Endothelial cell (in vitro differentiated cells): ENCODE measurements around the gene PDE6B. TPM values are rescaled to one million over a fixed set of nuclear protein-coding genes. Genes with fewer than 3 reads are reported as not detected.

Source experiments
- DNase-seq: peaks from one replicate; pipeline ENCODE4 v3.0.0; 2021; ENCODE audit warnings: low spot score
- H3K27ac Mint-ChIP-seq: one replicate; pipeline ENCODE4 v1.8.0; 2021; ENCODE audit warnings: mixed read lengths, inconsistent platforms; ENCODE audit not compliant: unreplicated experiment
- H3K27me3 Mint-ChIP-seq: one replicate; pipeline ENCODE4 v1.8.0; 2021; ENCODE audit warnings: mild to moderate bottlenecking, moderate library complexity, mixed read lengths, inconsistent platforms; ENCODE audit not compliant: unreplicated experiment
- H3K36me3 Mint-ChIP-seq: one replicate; pipeline ENCODE4 v1.8.0; 2021; ENCODE audit warnings: mild to moderate bottlenecking, low read depth, mixed read lengths, inconsistent platforms; ENCODE audit not compliant: unreplicated experiment
- H3K4me1 Mint-ChIP-seq: one replicate; pipeline ENCODE4 v1.8.0; 2021; ENCODE audit warnings: mild to moderate bottlenecking, mixed read lengths, inconsistent platforms; ENCODE audit not compliant: unreplicated experiment
- H3K4me3 Mint-ChIP-seq: one replicate; pipeline ENCODE4 v1.8.0; 2021; ENCODE audit warnings: mild to moderate bottlenecking, mixed read lengths, inconsistent platforms; ENCODE audit not compliant: unreplicated experiment
- H3K9me3 Mint-ChIP-seq: one replicate; pipeline ENCODE4 v1.8.0; 2021; ENCODE audit warnings: mixed read lengths, inconsistent platforms; ENCODE audit not compliant: unreplicated experiment
- CTCF ChIP-seq: fragments of 200-600 bp; sonication (generic); IDR thresholded peaks from one replicate; pipeline ENCODE4 v1.5.0; 2021; ENCODE audit warnings: antibody characterized with exemption; ENCODE audit not compliant: unreplicated experiment
- total RNA-seq: library from RNA; stranded (reverse); fragmentation: NEBNext Ultra II Directional; extraction: Animal tissue kit (Norgen Biotek cat#: 25700); gene quantifications from one replicate; pipeline ENCODE4 v1.2.1, GENCODE V29; 2021; ENCODE audit not compliant: unreplicated experiment

Gene PDE6B
- total RNA-seq, 1 donor from 2014 or later = 5.1 TPM

DNA sequence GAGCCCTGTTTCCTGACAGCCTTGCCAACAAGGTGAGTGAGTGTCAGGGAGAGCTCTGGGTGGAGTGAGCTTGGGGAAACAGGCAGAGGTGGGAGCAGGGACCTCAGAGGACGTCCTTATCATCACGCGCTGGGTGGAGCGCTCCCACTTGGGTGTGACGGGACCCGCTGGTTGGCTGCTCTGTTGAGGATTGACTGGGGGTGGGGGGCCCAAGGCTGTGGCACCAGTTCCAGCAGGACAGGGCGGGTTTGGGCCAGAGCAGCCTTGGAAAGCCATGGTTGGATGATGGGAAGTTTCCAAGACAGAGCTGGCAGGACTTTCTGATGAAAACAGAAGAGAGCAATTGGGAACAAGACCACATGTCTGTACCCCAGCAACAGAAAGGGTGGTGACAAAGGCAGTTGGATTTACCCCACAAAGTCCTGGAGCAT lies 77.3 kb downstream of the PDE6B start:
- Mint-ChIP-seq H3K4me1 (peaks cover 8% of the 10 kb centered on the region), H3K27me3 (peaks cover 4% of the 10 kb centered on the region), H3K4me3 (no peak overlapping the region), H3K27ac (no peak overlapping the region), H3K9me3 (no peaks in the 10 kb centered on the region), H3K36me3 (no peaks in the 10 kb centered on the region)
- no peak for DNase-seq
- no peak for TF ChIP-seq CTCF

- H3K27ac Mint-ChIP-seq = no peak overlapping the region
- H3K4me1 Mint-ChIP-seq = peaks cover 9% of the 10 kb centered on the region
- peaks cover 4% of the 10 kb centered on the region for H3K27me3 Mint-ChIP-seq
- no peak overlapping the region for H3K4me3 Mint-ChIP-seq
- DNase-seq = no peak
- no peak for TF ChIP-seq CTCF
- peaks cover 1% of the 10 kb centered on the region for H3K36me3 Mint-ChIP-seq
- H3K9me3 Mint-ChIP-seq = no peaks in the 10 kb centered on the region
These were observed 78.2 kb downstream of the PDE6B start for GRCh38 chr4:703336-704197.

- Mint-ChIP-seq H3K4me3 (peak overlapping the region; percentile 80), H3K27me3 (peaks cover 6% of the 10 kb centered on the region), H3K27ac (no peak overlapping the region), H3K36me3 (peaks cover 7% of the 10 kb centered on the region), H3K4me1 (peaks cover 14% of the 10 kb centered on the region), H3K9me3 (no peaks in the 10 kb centered on the region)
- no peak for DNase-seq
- no peak for TF ChIP-seq CTCF
These were observed 79.0 kb downstream of the PDE6B start for GRCh38 chr4:704198-704891.

DNA sequence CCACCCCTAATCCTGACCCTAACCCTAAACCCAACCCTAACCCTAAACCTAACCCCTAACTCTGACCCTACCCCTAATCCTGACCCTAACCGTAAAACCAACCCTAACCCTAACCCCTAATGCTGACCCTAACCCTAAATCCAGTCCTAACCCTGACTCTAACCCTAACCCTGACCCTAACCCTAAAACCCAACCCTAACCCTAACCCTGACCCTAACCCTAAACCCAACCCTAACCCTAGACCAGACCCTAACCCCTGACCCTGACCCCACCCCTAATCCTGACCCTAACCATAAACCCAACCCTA lies 79.6 kb downstream of the PDE6B start:
- no peak for DNase-seq
- Mint-ChIP-seq H3K9me3 (no peaks in the 10 kb centered on the region), H3K27ac (no peak overlapping the region), H3K4me3 (peak overlapping the region; percentile 80), H3K27me3 (peaks cover 6% of the 10 kb centered on the region), H3K36me3 (peaks cover 10% of the 10 kb centered on the region), H3K4me1 (peaks cover 17% of the 10 kb centered on the region)
- TF ChIP-seq CTCF = no peak
